SK-N-SH (cell line): ENCODE measurements around the gene LTB4R. TPM values are rescaled to one million over a fixed set of nuclear protein-coding genes. Genes with fewer than 3 reads are reported as not detected.

Experiments used
- CTCF ChIA-PET: fragments of 300-600, 350-600 bp; formaldehyde crosslinking; extraction: SDS; loops from one replicate; lab custom pipeline; 2021; lab: Yijun Ruan, JAX
- POLR2A ChIA-PET: fragments of 350-600 bp; sonication (Branson Sonifier 250); formaldehyde crosslinking; extraction: SDS; loops from one replicate; lab custom pipeline; 2020; ENCODE audit warnings: antibody characterized with exemption, inconsistent platforms; lab: Yijun Ruan, JAX
- DNase-seq: peaks from one replicate; pipeline ENCODE4 v3.0.0; 2012
- H2AFZ ChIP-seq: fragments of 200-600 bp; sonication (generic); 2 replicates; pipeline ENCODE4 v1.8.1; 2016; ENCODE audit warnings: antibody characterized with exemption, mild to moderate bottlenecking, low read depth
- H3F3A ChIP-seq: fragments of 200-600 bp; sonication (generic); replicated peaks from 2 replicates; pipeline ENCODE3; 2016; ENCODE audit warnings: antibody characterized with exemption, mild to moderate bottlenecking; ENCODE audit not compliant: insufficient read depth
- H3K27ac ChIP-seq, 2 experiments: fragments of 200-500 bp in 1 of 2; fragments of 200-600 bp in 1 of 2; sonication (Bioruptor generic) in 1 of 2; sonication (generic), shearing (Covaris generic) in 1 of 2; 2 replicates each; pipeline versions ENCODE4 v1.5.1 to v1.6.1; 2014 to 2016; ENCODE audit warnings: low read depth in 2 of 2, inconsistent platforms in 1 of 2, low read length in 1 of 2, mild to moderate bottlenecking in 1 of 2, mixed read lengths in 1 of 2
- H3K27me3 ChIP-seq: fragments of 200-600 bp; sonication (generic), shearing (Covaris generic); 2 replicates; pipeline ENCODE4 v1.6.1; 2016; ENCODE audit warnings: mixed run types; ENCODE audit not compliant: insufficient read depth
- H3K36me3 ChIP-seq, 2 experiments: fragments of 200-500 bp in 1 of 2; fragments of 200-600 bp in 1 of 2; sonication (Bioruptor generic) in 1 of 2; sonication (generic) in 1 of 2; replicated peaks in 1 of 2; 2 replicates each; pipeline versions ENCODE3 to v1.5.1; 2014 to 2016; ENCODE audit warnings: low read length in 1 of 2, mild to moderate bottlenecking in 1 of 2; ENCODE audit not compliant: insufficient read depth in 2 of 2, control insufficient read depth in 1 of 2
- H3K4me1 ChIP-seq, 2 experiments: fragments of 200-500 bp in 1 of 2; fragments of 200-600 bp in 1 of 2; sonication (Bioruptor generic) in 1 of 2; sonication (generic), shearing (Covaris generic) in 1 of 2; 2 replicates each; pipeline versions ENCODE4 v1.5.1 to v1.6.1; 2014 to 2016; ENCODE audit warnings: low read depth in 1 of 2, low read length in 1 of 2, mixed run types in 1 of 2; ENCODE audit not compliant: insufficient read depth in 2 of 2, control insufficient read depth in 1 of 2
- H3K4me2 ChIP-seq: fragments of 200-600 bp; sonication (generic), shearing (Covaris generic); 2 replicates; pipeline ENCODE4 v1.6.1; 2017; ENCODE audit warnings: mixed run types
- H3K4me3 ChIP-seq, 2 experiments: fragments of 200-500 bp in 1 of 2; fragments of 200-600 bp in 1 of 2; sonication (Bioruptor generic) in 1 of 2; sonication (generic), shearing (Covaris generic) in 1 of 2; 2 replicates each; pipeline versions ENCODE4 v1.5.1 to v1.8.1; 2014 to 2016; ENCODE audit warnings: low read depth in 2 of 2, inconsistent platforms in 1 of 2, low read length in 1 of 2, mild to moderate bottlenecking in 1 of 2, mixed read lengths in 1 of 2, moderate library complexity in 1 of 2
- H3K79me2 ChIP-seq: fragments of 200-600 bp; sonication (generic); 2 replicates; pipeline ENCODE4 v1.8.1; 2017; ENCODE audit warnings: mild to moderate bottlenecking; ENCODE audit not compliant: insufficient read depth
- H3K9ac ChIP-seq: fragments of 200-600 bp; sonication (generic); 2 replicates; pipeline ENCODE4 v1.6.1; 2017; ENCODE audit warnings: mixed run types
- H3K9me2 ChIP-seq: fragments of 200-600 bp; sonication (generic); 2 replicates; pipeline ENCODE4 v1.6.1; 2017; ENCODE audit warnings: mixed run types
- H3K9me3 ChIP-seq: fragments of 200-600 bp; sonication (generic); 2 replicates; pipeline ENCODE4 v1.6.1; 2017; ENCODE audit warnings: mixed run types, mild to moderate bottlenecking, moderate library complexity
- H4K20me1 ChIP-seq: fragments of 200-600 bp; sonication (generic); 2 replicates; pipeline ENCODE4 v1.6.1; 2017; ENCODE audit warnings: mild to moderate bottlenecking, mixed run types; ENCODE audit not compliant: insufficient read depth
- CTCF ChIP-seq: fragments of 200-600 bp; sonication (generic); IDR thresholded peaks from 2 replicates; pipeline ENCODE4 v1.6.1; 2017; ENCODE audit warnings: antibody characterized with exemption, mild to moderate bottlenecking, moderate library complexity
- EZH2phosphoT487 ChIP-seq: fragments of 200-600 bp; sonication (generic); IDR thresholded peaks from 2 replicates; pipeline ENCODE4 v1.6.1; 2017; ENCODE audit warnings: low read depth, mixed run types, mild to moderate bottlenecking, antibody characterized with exemption, moderate library complexity, borderline replicate concordance
- GABPA ChIP-seq: IDR thresholded peaks from 2 replicates; pipeline ENCODE4 v1.4.0; 2012; ENCODE audit warnings: low read depth, mild to moderate bottlenecking
- IRF3 ChIP-seq: fragments of 150-350 bp; IDR thresholded peaks from 2 replicates; pipeline ENCODE4 v1.6.1; 2016; ENCODE audit warnings: mild to moderate bottlenecking, low read depth, low read length
- MAX ChIP-seq: IDR thresholded peaks from 2 replicates; pipeline ENCODE4 v1.4.0; 2012; ENCODE audit warnings: low read depth
- MXI1 ChIP-seq: IDR thresholded peaks from 2 replicates; pipeline ENCODE4 v1.6.1; 2012; ENCODE audit warnings: mild to moderate bottlenecking, low read depth, low read length, improper control_type of control experiment
- RAD21 ChIP-seq: IDR thresholded peaks from 2 replicates; pipeline ENCODE4 v1.6.1; 2012; ENCODE audit warnings: mild to moderate bottlenecking, low read length
- SIN3A ChIP-seq: IDR thresholded peaks from 2 replicates; pipeline ENCODE4 v1.6.1; 2012; ENCODE audit warnings: low read depth, mild to moderate bottlenecking, low read length, moderate library complexity, borderline replicate concordance
- SMC3 ChIP-seq: IDR thresholded peaks from 2 replicates; pipeline ENCODE4 v1.6.1; 2012; ENCODE audit warnings: low read depth, low read length, improper control_type of control experiment
- TAF1 ChIP-seq: IDR thresholded peaks from 2 replicates; pipeline ENCODE4 v1.6.1; 2012; ENCODE audit warnings: low read depth, mild to moderate bottlenecking, low read length, moderate library complexity, borderline replicate concordance
- TCF12 ChIP-seq: IDR thresholded peaks from 2 replicates; pipeline ENCODE4 v1.4.0; 2012
- USF1 ChIP-seq: IDR thresholded peaks from 2 replicates; pipeline ENCODE4 v1.4.0; 2012; ENCODE audit warnings: low read depth, borderline replicate concordance
- USF2 ChIP-seq: fragments of 150-350 bp; IDR thresholded peaks from 2 replicates; pipeline ENCODE4 v1.6.1; 2017; ENCODE audit warnings: antibody characterized with exemption, low read length, low read depth, borderline replicate concordance
- WGBS: methylation state at CpG from one replicate; pipeline ENCODE4 v1.1.6; 2017; ENCODE audit warnings: low lambda C conversion rate; 5-methylcytosine and 5-hydroxymethylcytosine counted together
- polyA plus RNA-seq, 3 experiments: library from polyadenylated mRNA; depleted of rRNA; stranded (reverse); fragments of >200 nt; gene quantifications; 2 replicates each; pipeline ENCODE4 v1.2.3, GENCODE V29; 2012

The LTB4R gene
- polyA plus RNA-seq, 1 of the 3 experiments (the other 2 are of a cell fraction): 11.9 TPM

GRCh38 chr14:24261969-24262327 lies 49.4 kb upstream of the LTB4R start (continued):
- no peak for TF ChIP-seq IRF3

GRCh38 chr14:24262821-24263733 lies 48.2 kb upstream of the LTB4R start, which contains the start of gene TGM1:
TGM1 (minus strand) TSS chr14:24263177; CDS start chr14:24262352, 825 bp downstream.
- 85% methylated on average over 3 of the region's 14 CpGs for WGBS
- Histone ChIP-seq H3K27me3 (no peaks in the 10 kb centered on the region), H3K4me1 (peaks cover 0 to 3% of the 10 kb centered on the region in 2 experiments; a peak in 1 of 4 replicates), H3F3A (no peaks in the 10 kb centered on the region), H3K79me2 (no peaks in the 10 kb centered on the region), H2AFZ (no peak within 1 kb of the TSS), H3K9ac (no peak within 1 kb of the TSS), H3K9me3 (no peaks in the 10 kb centered on the region)
- ChIA-PET POLR2A (no interaction called here), CTCF (interaction anchor here (0.6 to 3.7 kb wide), 5 partner anchors 17 to 75 kb away, joined by 3 to 20 read pairs (median 5); partner anchors contain the start of genes CIDEB and TINF2)
- no peak for DNase-seq
- TF ChIP-seq SMC3 (no peak), MAX (no peak), USF2 (no peak), EZH2phosphoT487 (no peak), MXI1 (no peak), TCF12 (no peak), CTCF (no peak), USF1 (no peak), TAF1 (no peak), GABPA (no peak), RAD21 (no peak), SIN3A (no peak)
- TF ChIP-seq, all 33 proteins: peak for 0
- no peak within 1 kb of the TSS for H3K4me3 ChIP-seq
- peaks cover 0 to 17% of the 10 kb centered on the region in 2 experiments for H3K36me3 ChIP-seq
- H3K4me2 ChIP-seq: no peak within 1 kb of the TSS
- no peaks in the 10 kb centered on the region for H3K9me2 ChIP-seq
- H4K20me1 ChIP-seq: no peaks in the 10 kb centered on the region
- no peak within 1 kb of the TSS for H3K27ac ChIP-seq
